ENCODE results near the gene ANKRD34A. TPM values are rescaled to one million over a fixed set of nuclear protein-coding genes. Genes with fewer than 3 reads are reported as not detected.

Gene ANKRD34A
- total and polyA plus RNA-seq, 2 of the 13 experiments (the other 11 are each of a cell fraction or from before 2014, with no cell fraction given): 0.05 to 0.07 TPM

GRCh38 chr1:145964328-145965118, at the start of gene ANKRD34A, which contains the start of gene POLR3GL (continued):
- no peak for TF ChIP-seq ZNF841 (CRISPR knock-in tag; IDR thresholded peaks at IDR 0.05; ENCODE audit: borderline replicate concordance)
- no peak for TF ChIP-seq HNRNPL (IDR thresholded peaks at IDR 0.05; ENCODE audit: low read depth, low read length)
- no peak for TF ChIP-seq JDP2 (CRISPR knock-in tag; IDR thresholded peaks at IDR 0.05; ENCODE audit: borderline replicate concordance)
- TF ChIP-seq ELF1 (CRISPR knock-in tag; IDR thresholded peaks at IDR 0.05): peak; percentile 74
- peak; percentile 32; the same call in 1 of the 2 replicates for TF ChIP-seq RXRA (CRISPR knock-in tag; IDR thresholded peaks at IDR 0.05)
- no peak for TF ChIP-seq U2AF1 (optimal IDR thresholded peaks at IDR 0.05; ENCODE audit: low read depth, low read length)
- TF ChIP-seq TERF1 (CRISPR knock-in tag; IDR thresholded peaks at IDR 0.05): no peak
- TF ChIP-seq MIER2 (CRISPR knock-in tag; IDR thresholded peaks at IDR 0.05): no peak
- peak; percentile 88 for TF ChIP-seq POLR2G (IDR thresholded peaks at IDR 0.05; ENCODE audit: low read depth, low read length)
- TF ChIP-seq KDM5A (IDR thresholded peaks at IDR 0.05; ENCODE audit: borderline replicate concordance, low read length): no peak
- TF ChIP-seq ZNF710 (CRISPR knock-in tag; IDR thresholded peaks at IDR 0.05; ENCODE audit: borderline replicate concordance): peak; percentile 63; the same call in 1 of the 2 replicates
- peak; percentile 44; the same call in 1 of the 2 replicates for TF ChIP-seq RARA (CRISPR knock-in tag; IDR thresholded peaks at IDR 0.05)
- peak; percentile 36; the same call in 1 of the 2 replicates for TF ChIP-seq GATAD1 (CRISPR knock-in tag; IDR thresholded peaks at IDR 0.05)
- TF ChIP-seq CAMTA2 (CRISPR knock-in tag; IDR thresholded peaks at IDR 0.05; ENCODE audit: borderline replicate concordance): no peak; the same call in 1 of the 2 replicates
- TF ChIP-seq ZNF678 (CRISPR knock-in tag; IDR thresholded peaks at IDR 0.05): no peak
- TF ChIP-seq ZNF225 (CRISPR knock-in tag; IDR thresholded peaks at IDR 0.05): no peak
- TF ChIP-seq ZNF138 (CRISPR knock-in tag; IDR thresholded peaks at IDR 0.05; ENCODE audit: low read depth): no peak
- TF ChIP-seq ZBTB39 (CRISPR knock-in tag; IDR thresholded peaks at IDR 0.05): no peak
- peak in 1 of 2 experiments; percentile 74; a peak in 2 of 4 replicates for TF ChIP-seq KLF16 (CRISPR knock-in tag; IDR thresholded peaks at IDR 0.05)
- no peak for TF ChIP-seq DBP (CRISPR knock-in tag; IDR thresholded peaks at IDR 0.05; ENCODE audit: not compliant biosample characterization)
- no peak for TF ChIP-seq ZNF263 (CRISPR knock-in tag; IDR thresholded peaks at IDR 0.05)
